HCT116 (cell line): ENCODE data around the gene CINP. TPM values are rescaled to one million over a fixed set of nuclear protein-coding genes. Genes with fewer than 3 reads are reported as not detected.

Experiments used
- ATAC-seq: fragments of 200-7000 bp; cut with Tn5 transposase; 2 replicates; pipeline ENCODE4 v1.9.1; 2020; ENCODE audit warnings: mild to moderate bottlenecking, moderate library complexity
- BruUV-seq: library from RNA; stranded (reverse); fragments of 400-500 nt; replicated peaks from 2 replicates; lab custom pipeline; 2021; lab: Mats Ljungman, UMichigan
- CTCF ChIA-PET: fragments of 300-600 bp; sonication (Branson Sonifier 250); formaldehyde crosslinking; loops from one replicate; lab custom pipeline; 2021; ENCODE audit warnings: antibody characterized with exemption; lab: Charles Lee
- POLR2A ChIA-PET: fragments of 300-600, 350-600 bp; sonication (Branson Sonifier 250); formaldehyde crosslinking; loops from one replicate; lab custom pipeline; 2021; ENCODE audit warnings: antibody characterized with exemption; lab: Charles Lee
- RAD21 ChIA-PET, 2 experiments: fragments of 300-600 bp; sonication (Branson Sonifier 250); formaldehyde crosslinking; loops; one replicate each; lab custom pipeline; 2023; ENCODE audit warnings: low total read pairs in 2 of 2; ENCODE audit not compliant: uncharacterized antibody in 2 of 2, unreplicated experiment in 2 of 2, low non-redundant PET in 1 of 2; lab: Charles Lee
- DNase-seq: peaks from one replicate; pipeline ENCODE4 v3.0.0-alpha.2; 2010; ENCODE audit warnings: low read depth, low spot score
- H2AFZ ChIP-seq: fragments of 200-600 bp; shearing (Covaris generic), sonication (generic); 2 replicates; pipeline ENCODE4 v1.6.1; 2017; ENCODE audit warnings: low read depth, mixed run types, mixed read lengths, antibody characterized with exemption, low read length; ENCODE audit not compliant: poor library complexity, severe bottlenecking
- H3K27ac ChIP-seq: 2 replicates; pipeline ENCODE4 v1.5.1; 2012; ENCODE audit warnings: low read depth, low read length
- H3K27me3 ChIP-seq: fragments of 200-600 bp; sonication (generic); 2 replicates; pipeline ENCODE4 v1.6.1; 2016; ENCODE audit warnings: mixed run types, low read length, mixed read lengths; ENCODE audit not compliant: insufficient read depth
- H3K36me3 ChIP-seq, 2 experiments: fragments of 200-500 bp in 1 of 2; fragments of 200-600 bp in 1 of 2; sonication (Bioruptor generic) in 1 of 2; sonication (generic) in 1 of 2; 2 replicates each; pipeline versions ENCODE4 v1.5.1 to v1.6.1; 2014 to 2016; ENCODE audit warnings: low read length in 2 of 2, inconsistent platforms in 1 of 2, mixed read lengths in 1 of 2, mixed run types in 1 of 2; ENCODE audit not compliant: insufficient read depth in 2 of 2, control insufficient read depth in 1 of 2
- H3K4me1 ChIP-seq, 2 experiments: fragments of 200-600 bp in 1 of 2; sonication (generic) in 1 of 2; 2 replicates each; pipeline versions ENCODE4 v1.5.1 to v1.6.1; 2012 to 2017; ENCODE audit warnings: low read length in 2 of 2, inconsistent platforms in 1 of 2, mild to moderate bottlenecking in 1 of 2, mixed read lengths in 1 of 2, mixed run types in 1 of 2, moderate library complexity in 1 of 2; ENCODE audit not compliant: insufficient read depth in 2 of 2, control insufficient read depth in 1 of 2
- H3K4me2 ChIP-seq: fragments of 200-600 bp; sonication (generic); 2 replicates; pipeline ENCODE4 v1.6.1; 2017; ENCODE audit warnings: mixed run types, low read length, mixed read lengths
- H3K4me3 ChIP-seq, 2 experiments: fragments of 200-600 bp in 1 of 2; sonication (generic) in 1 of 2; replicated peaks in 1 of 2; 2 replicates each; pipeline ENCODE4 v1.5.1; 2011 to 2016; ENCODE audit warnings: low read length in 2 of 2, control low read depth in 1 of 2, low read depth in 1 of 2, mild to moderate bottlenecking in 1 of 2, mixed read lengths in 1 of 2, mixed run types in 1 of 2
- H3K79me2 ChIP-seq: fragments of 200-600 bp; sonication (generic); 2 replicates; pipeline ENCODE4 v1.6.1; 2017; ENCODE audit warnings: mild to moderate bottlenecking, mixed run types, low read length, moderate library complexity, mixed read lengths; ENCODE audit not compliant: insufficient read depth
- H3K9ac ChIP-seq: fragments of 200-600 bp; sonication (generic); 2 replicates; pipeline ENCODE4 v1.6.1; 2016; ENCODE audit warnings: low read length, mixed read lengths
- H3K9me2 ChIP-seq: fragments of 200-600 bp; sonication (generic), shearing (Covaris generic); 2 replicates; pipeline ENCODE4 v1.6.1; 2017; ENCODE audit warnings: mixed run types, mild to moderate bottlenecking, moderate library complexity; ENCODE audit not compliant: insufficient read depth
- H3K9me3 ChIP-seq, 2 experiments: fragments of 200-500 bp in 1 of 2; fragments of 200-600 bp in 1 of 2; sonication (Bioruptor generic) in 1 of 2; sonication (generic) in 1 of 2; 2 replicates each; pipeline ENCODE4 v1.6.1; 2014 to 2017; ENCODE audit warnings: low read length in 2 of 2, mixed read lengths in 2 of 2, inconsistent platforms in 1 of 2, low read depth in 1 of 2, mild to moderate bottlenecking in 1 of 2, mixed run types in 1 of 2, moderate library complexity in 1 of 2; ENCODE audit not compliant: control insufficient read depth in 1 of 2, insufficient read depth in 1 of 2
- H4K20me1 ChIP-seq: fragments of 200-600 bp; sonication (generic), shearing (Covaris generic); 2 replicates; pipeline ENCODE4 v1.6.1; 2017; ENCODE audit warnings: mixed run types, mild to moderate bottlenecking, moderate library complexity; ENCODE audit not compliant: insufficient read depth
- CBX3 ChIP-seq: IDR thresholded peaks from 2 replicates; pipeline ENCODE4 v1.6.1; 2012; ENCODE audit warnings: low read depth
- CEBPB ChIP-seq: IDR thresholded peaks from 2 replicates; pipeline ENCODE4 v1.6.1; 2012; ENCODE audit warnings: low read depth
- CTCF ChIP-seq, 3 experiments: fragments of 200-600 bp in 1 of 3; sonication (generic) in 1 of 3; IDR thresholded peaks in 2 of 3; conservative IDR thresholded peaks in 1 of 3; 2 replicates each; pipeline ENCODE4 v1.5.1; 2012 to 2017; ENCODE audit warnings: low read depth in 2 of 3, low read length in 2 of 3, antibody characterized with exemption in 1 of 3, borderline replicate concordance in 1 of 3, control low read depth in 1 of 3, mild to moderate bottlenecking in 1 of 3, mixed read lengths in 1 of 3, mixed run types in 1 of 3, moderate library complexity in 1 of 3; ENCODE audit not compliant: insufficient read depth in 1 of 3
- EGR1 ChIP-seq: IDR thresholded peaks from 2 replicates; pipeline ENCODE4 v1.6.1; 2012; ENCODE audit warnings: low read depth
- ELF1 ChIP-seq: IDR thresholded peaks from 2 replicates; pipeline ENCODE4 v1.6.1; 2012; ENCODE audit warnings: low read depth, borderline replicate concordance
- EZH2 ChIP-seq: fragments of 200-600 bp; sonication (generic); IDR thresholded peaks from 2 replicates; pipeline ENCODE4 v1.6.1; 2017; ENCODE audit warnings: antibody characterized with exemption, mixed run types
- JUND ChIP-seq: IDR thresholded peaks from 2 replicates; pipeline ENCODE4 v1.6.1; 2012
- MAX ChIP-seq: IDR thresholded peaks from 2 replicates; pipeline ENCODE4 v1.6.1; 2012
- POLR2A ChIP-seq: IDR thresholded peaks from 2 replicates; pipeline ENCODE4 v1.7.0; 2011; ENCODE audit warnings: borderline replicate concordance; ENCODE audit not compliant: insufficient read depth, insufficient read length; ENCODE audit errors: extremely low read depth
- POLR2AphosphoS5 ChIP-seq: IDR thresholded peaks from 2 replicates; pipeline ENCODE4 v1.6.1; 2011; ENCODE audit warnings: mild to moderate bottlenecking, low read depth, low read length, moderate library complexity
- SIN3A ChIP-seq: IDR thresholded peaks from 2 replicates; pipeline ENCODE4 v1.6.1; 2012; ENCODE audit warnings: low read depth
- SP1 ChIP-seq: IDR thresholded peaks from 2 replicates; pipeline ENCODE4 v1.6.1; 2012; ENCODE audit warnings: low read depth
- SRF ChIP-seq: IDR thresholded peaks from 2 replicates; pipeline ENCODE4 v1.6.1; 2012; ENCODE audit warnings: low read depth
- TCF7L2 ChIP-seq: IDR thresholded peaks from 2 replicates; pipeline ENCODE4 v1.7.0; 2011; ENCODE audit warnings: borderline replicate concordance, inconsistent platforms; ENCODE audit not compliant: insufficient read depth, insufficient read length; ENCODE audit errors: extremely low read depth
- YY1 ChIP-seq: IDR thresholded peaks from 2 replicates; pipeline ENCODE4 v1.6.1; 2011; ENCODE audit warnings: low read length, low read depth, moderate library complexity, mild to moderate bottlenecking; ENCODE audit not compliant: insufficient replicate concordance; ENCODE audit errors: extremely low read depth
- ZBTB33 ChIP-seq: IDR thresholded peaks from 2 replicates; pipeline ENCODE4 v1.6.1; 2011; ENCODE audit warnings: mild to moderate bottlenecking, low read length, moderate library complexity; ENCODE audit not compliant: insufficient replicate concordance; ENCODE audit errors: extremely low read depth
- ZFX ChIP-seq: fragments of 450-650 bp; IDR thresholded peaks from 2 replicates; pipeline ENCODE4 v1.6.1; 2017
- intact Hi-C: fragments of 100-400 bp; cut with micrococcal nuclease; formaldehyde crosslinking; loops from 2 replicates; pipeline ENCODE4 v1.10.0; 2022
- total RNA-seq: library from RNA; stranded (reverse); gene quantifications from one replicate; pipeline ENCODE4 v1.2.1, GENCODE V29; 2021; ENCODE audit not compliant: unreplicated experiment
- TF ChIP-seq, protein P1 (sequence below): IDR thresholded peaks from 2 replicates; pipeline ENCODE4 v1.6.1; 2012

CINP gene
- total RNA-seq, 1 experiment from 2014 or later: 49.1 TPM

DNA sequence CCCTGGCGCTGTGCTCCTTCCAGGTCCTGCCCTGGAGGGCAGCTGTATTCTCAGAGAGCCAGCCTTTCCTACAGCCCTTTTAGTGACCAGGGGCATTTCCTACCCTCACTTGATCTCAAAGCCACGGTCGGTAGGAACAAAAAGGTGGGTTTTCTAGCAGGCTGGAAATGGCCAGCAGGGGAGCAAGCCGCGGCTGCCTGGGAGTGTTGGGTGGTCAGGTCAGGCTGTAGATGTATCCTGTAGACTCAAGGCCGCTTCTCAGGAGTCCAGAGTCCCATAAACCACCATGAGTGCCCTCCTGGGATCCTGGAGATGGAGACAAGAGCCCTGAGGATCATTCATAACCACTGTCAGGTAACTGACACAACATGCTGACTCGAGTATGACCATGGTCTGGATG, 18.6 kb downstream of the CINP start:
- Histone ChIP-seq H3K9me2 (no peaks in the 10 kb centered on the region), H3K4me3 (no peak overlapping the region), H3K9me3 (no peaks in the 10 kb centered on the region), H2AFZ (no peak overlapping the region), H3K4me1 (no peaks in the 10 kb centered on the region), H4K20me1 (no peaks in the 10 kb centered on the region), H3K79me2 (no peaks in the 10 kb centered on the region), H3K27ac (no peak overlapping the region), H3K9ac (no peak overlapping the region), H3K4me2 (no peak overlapping the region), H3K36me3 (peaks cover 4 to 11% of the 10 kb centered on the region in 2 experiments; a peak in 2 of 4 replicates), H3K27me3 (no peaks in the 10 kb centered on the region)
- TF ChIP-seq SIN3A (no peak), SRF (no peak), SP1 (no peak), JUND (no peak), CEBPB (no peak), EGR1 (no peak), YY1 (no peak), ELF1 (no peak)
- TF ChIP-seq, protein P1, sequence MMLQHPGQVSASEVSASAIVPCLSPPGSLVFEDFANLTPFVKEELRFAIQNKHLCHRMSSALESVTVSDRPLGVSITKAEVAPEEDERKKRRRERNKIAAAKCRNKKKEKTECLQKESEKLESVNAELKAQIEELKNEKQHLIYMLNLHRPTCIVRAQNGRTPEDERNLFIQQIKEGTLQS: no peak
- intact Hi-C loops: no loop called here
- CTCF ChIA-PET: no interaction called here
- BruUV-seq: no TSS peak
- ATAC-seq (no peak), DNase-seq (no peak)
- POLR2A ChIA-PET: no interaction called here
- RAD21 ChIA-PET: no interaction called here

DNA sequence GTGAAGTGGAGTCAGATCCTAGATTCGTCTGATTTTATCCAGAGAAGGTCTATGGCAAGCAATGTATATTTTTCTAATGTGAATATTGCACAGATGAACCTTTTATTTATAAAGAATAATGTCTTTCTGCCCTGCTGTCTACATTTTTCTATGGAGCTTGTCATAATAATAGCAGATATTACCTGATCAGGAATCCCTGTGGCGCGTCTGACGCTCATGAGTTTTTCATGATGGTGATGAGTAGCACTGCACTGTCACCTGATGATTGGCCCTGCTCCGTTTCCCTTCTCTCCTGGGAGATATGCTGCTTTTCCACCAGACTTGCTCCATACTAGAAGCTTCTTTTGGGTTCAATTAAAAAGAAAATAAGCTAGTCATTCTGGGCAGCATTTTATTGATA, 20.5 kb downstream of the CINP start:
- H3K9me2 ChIP-seq: no peaks in the 10 kb centered on the region
- H3K4me1 ChIP-seq: no peaks in the 10 kb centered on the region
- ChIA-PET CTCF (no interaction called here), POLR2A (no interaction called here), RAD21 (no interaction called here)
- DNase-seq (no peak), ATAC-seq (no peak)
- no peaks in the 10 kb centered on the region for H3K79me2 ChIP-seq
- no peak overlapping the region for H3K4me2 ChIP-seq
- no peaks in the 10 kb centered on the region for H3K27me3 ChIP-seq
- H3K36me3 ChIP-seq: peaks cover 0 to 7% of the 10 kb centered on the region in 2 experiments; a peak in 3 of 4 replicates
- no peaks in the 10 kb centered on the region for H3K9me3 ChIP-seq
- H3K9ac ChIP-seq: no peak overlapping the region
- BruUV-seq: no TSS peak
- H3K27ac ChIP-seq: no peak overlapping the region
- intact Hi-C loops: no loop called here
- no peak overlapping the region for H3K4me3 ChIP-seq
- no peaks in the 10 kb centered on the region for H4K20me1 ChIP-seq
- H2AFZ ChIP-seq: no peak overlapping the region
- no peak for TF ChIP-seq POLR2AphosphoS5
- no peak for TF ChIP-seq EGR1
- TF ChIP-seq ZBTB33: no peak
- TF ChIP-seq CTCF (IDR thresholded peaks at IDR 0.05 in 2 of 3, conservative IDR thresholded peaks at IDR 0.05 in 1 of 3; ENCODE audit: borderline replicate concordance in 1 of 3, insufficient read depth in 1 of 3, low read depth in 2 of 3, low read length in 2 of 3): no peak
- TF ChIP-seq ZFX: no peak
- no peak for TF ChIP-seq JUND
- TF ChIP-seq, protein P1: no peak
- no peak for TF ChIP-seq ELF1
- no peak for TF ChIP-seq CBX3
- TF ChIP-seq POLR2A: no peak
- TF ChIP-seq MAX: no peak
- no peak for TF ChIP-seq CEBPB
- no peak for TF ChIP-seq EZH2
- TF ChIP-seq TCF7L2: no peak
